Spleen (tissue), 11 donors: Measurements from ENCODE around the gene VRTN. TPM values are rescaled to one million over a fixed set of nuclear protein-coding genes. Genes with fewer than 3 reads are reported as not detected.

Experiments
- DNase-seq: peaks from one replicate; pipeline ENCODE4 v3.0.0-alpha.2; 2020
- H3K27ac ChIP-seq, 8 donors: fragments of 200-600 bp; sonication (generic) in 7 of 8; 1 replicate in 4 of 8; 2 replicates in 4 of 8; pipeline versions ENCODE4 v1.5.0 to v1.8.0; 2016 to 2021; ENCODE audit warnings: inconsistent platforms in 4 of 8, mild to moderate bottlenecking in 4 of 8, moderate library complexity in 1 of 8
- H3K27me3 ChIP-seq, 7 donors: fragments of 200-600 bp; sonication (generic) in 6 of 7; replicated peaks in 1 of 7; 1 replicate in 4 of 7; 2 replicates in 3 of 7; pipeline versions ENCODE4 v1.5.0 to v1.8.0; 2016 to 2021; ENCODE audit warnings: inconsistent platforms in 3 of 7, mild to moderate bottlenecking in 1 of 7
- H3K36me3 ChIP-seq, 6 donors: fragments of 200-600 bp; sonication (generic) in 5 of 6; 1 replicate in 4 of 6; 2 replicates in 2 of 6; pipeline versions ENCODE4 v1.5.0 to v1.8.0; 2016 to 2021; ENCODE audit warnings: inconsistent platforms in 2 of 6
- H3K4me1 ChIP-seq, 6 donors: fragments of 200-600 bp; sonication (generic) in 5 of 6; 1 replicate in 3 of 6; 2 replicates in 3 of 6; pipeline versions ENCODE4 v1.5.0 to v1.8.0; 2016 to 2021; ENCODE audit warnings: inconsistent platforms in 3 of 6
- H3K4me3 ChIP-seq, 8 donors: fragments of 200-600 bp; sonication (generic) in 7 of 8; 1 replicate in 4 of 8; 2 replicates in 4 of 8; pipeline versions ENCODE4 v1.5.0 to v1.8.0; 2016 to 2021; ENCODE audit warnings: inconsistent platforms in 4 of 8, mild to moderate bottlenecking in 4 of 8, moderate library complexity in 2 of 8
- H3K9me3 ChIP-seq, 8 donors: fragments of 200-600 bp; sonication (generic) in 7 of 8; 1 replicate in 4 of 8; 2 replicates in 4 of 8; pipeline versions ENCODE4 v1.5.0 to v1.8.0; 2016 to 2021; ENCODE audit warnings: inconsistent platforms in 4 of 8
- POLR2A ChIP-seq, 3 donors: fragments of 450-650 bp; IDR thresholded peaks; one replicate each; pipeline ENCODE4 v1.5.1; 2017; ENCODE audit warnings: antibody characterized with exemption in 3 of 3, mild to moderate bottlenecking in 1 of 3
- POLR2AphosphoS5 ChIP-seq, 3 donors: sonication (generic); formaldehyde crosslinking; IDR thresholded peaks; one replicate each; pipeline ENCODE4 v1.5.1; 2017; ENCODE audit warnings: antibody characterized with exemption in 3 of 3
- WGBS, 5 donors: extraction: QIAGEN DNeasy Blood & Tissue Kit in 3 of 5; methylation state at CpG; one replicate each; pipeline versions ENCODE4 v1.1.5 to v1.1.7; 2013 to 2018; 5-methylcytosine and 5-hydroxymethylcytosine counted together
- intact Hi-C: fragments of 100-400 bp; cut with DNase I; formaldehyde crosslinking; loops from one replicate; pipeline ENCODE4 v1.15.0; 2023; ENCODE audit warnings: low total_unique reads
- polyA plus RNA-seq, 3 donors: library from polyadenylated mRNA; stranded (reverse); fragments of 200-250 nt; gene quantifications; one replicate each; pipeline ENCODE4 v1.2.1, GENCODE V29; 2013
- total RNA-seq, 7 donors: library from RNA; depleted of rRNA in 3 of 7; stranded (reverse); fragments of >200 nt in 3 of 7; fragmentation: NEBNext Ultra II Directional in 4 of 7; extraction: Animal tissue kit (Norgen Biotek cat#: 25700) in 4 of 7; gene quantifications; one replicate each; pipeline versions ENCODE4 v1.1.0 to v1.2.1, GENCODE V29; 2016 to 2021
- TF ChIP-seq, protein P1 (sequence below), 11 experiments: fragments of 200-600 bp in 7 of 11; fragments of 450-650 bp in 4 of 11; sonication (generic) in 4 of 11; IDR thresholded peaks in 8 of 11; conservative IDR thresholded peaks in 3 of 11; 1 replicate in 7 of 11; 2 replicates in 4 of 11; pipeline versions ENCODE4 v1.4.0 to v1.8.0; 2016 to 2021; ENCODE audit warnings: antibody characterized with exemption in 11 of 11, inconsistent platforms in 4 of 11, mild to moderate bottlenecking in 1 of 11
- donor health status: healthy with polysubstance abuse.
- donor health status: DM: no; HTN: no; CAD: no; lungs with moderate emphysema.
- donor health status: DM: no; HTN: no; CAD: no.
- donor health status: Bipolar disorder and iron deficiency.
- donor health status: healthy.
- donor health status: DM: no; HTN: no; CAD: no.
- donor health status: DM: yes; HTN: yes; CAD: no.

VRTN gene
- total and polyA plus RNA-seq, 10 donors, result 0.07 to 0.21 (median 0.10) TPM; not detected in 7

DNA sequence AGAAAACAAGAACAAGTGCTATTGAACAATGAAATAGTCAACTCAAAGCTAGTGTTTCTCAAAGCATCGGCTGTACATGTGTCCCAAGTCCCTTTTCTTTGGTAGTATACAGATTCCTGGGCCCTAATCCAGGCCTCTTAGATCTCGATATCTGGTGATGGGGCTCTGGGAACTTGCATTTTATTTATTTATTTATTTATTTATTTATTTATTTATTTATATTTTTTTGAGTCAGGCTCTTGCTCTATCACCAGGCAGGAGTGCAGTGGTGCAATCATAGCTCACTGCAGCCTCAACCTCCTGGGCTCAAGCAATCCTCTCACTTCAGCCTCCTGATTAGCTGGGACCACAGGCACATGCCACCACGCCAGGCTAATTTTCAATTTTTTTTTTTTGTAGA lies 60.6 kb downstream of the VRTN start:
- H3K27me3 ChIP-seq, result peaks cover 0 to 10% (median 0%) of the 10 kb centered on the region in 7 donors
- TF ChIP-seq POLR2AphosphoS5 (IDR thresholded peaks at IDR 0.05), result no peak
- TF ChIP-seq, protein P1, sequence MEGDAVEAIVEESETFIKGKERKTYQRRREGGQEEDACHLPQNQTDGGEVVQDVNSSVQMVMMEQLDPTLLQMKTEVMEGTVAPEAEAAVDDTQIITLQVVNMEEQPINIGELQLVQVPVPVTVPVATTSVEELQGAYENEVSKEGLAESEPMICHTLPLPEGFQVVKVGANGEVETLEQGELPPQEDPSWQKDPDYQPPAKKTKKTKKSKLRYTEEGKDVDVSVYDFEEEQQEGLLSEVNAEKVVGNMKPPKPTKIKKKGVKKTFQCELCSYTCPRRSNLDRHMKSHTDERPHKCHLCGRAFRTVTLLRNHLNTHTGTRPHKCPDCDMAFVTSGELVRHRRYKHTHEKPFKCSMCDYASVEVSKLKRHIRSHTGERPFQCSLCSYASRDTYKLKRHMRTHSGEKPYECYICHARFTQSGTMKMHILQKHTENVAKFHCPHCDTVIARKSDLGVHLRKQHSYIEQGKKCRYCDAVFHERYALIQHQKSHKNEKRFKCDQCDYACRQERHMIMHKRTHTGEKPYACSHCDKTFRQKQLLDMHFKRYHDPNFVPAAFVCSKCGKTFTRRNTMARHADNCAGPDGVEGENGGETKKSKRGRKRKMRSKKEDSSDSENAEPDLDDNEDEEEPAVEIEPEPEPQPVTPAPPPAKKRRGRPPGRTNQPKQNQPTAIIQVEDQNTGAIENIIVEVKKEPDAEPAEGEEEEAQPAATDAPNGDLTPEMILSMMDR (IDR thresholded peaks at IDR 0.05 in 8 of 11, conservative IDR thresholded peaks at IDR 0.05 in 3 of 11), result no peak
- no peak for TF ChIP-seq POLR2A (IDR thresholded peaks at IDR 0.05)
- WGBS, 5 donors, result 83 to 94% (median 89%) methylated on average over 3 of the region's 3 CpGs
- intact Hi-C loops, result no loop called here
- no peak for DNase-seq
- no peak overlapping the region for H3K27ac ChIP-seq
- H3K4me1 ChIP-seq, result peaks cover 0 to 5% (median 0%) of the 10 kb centered on the region in 6 donors
- H3K9me3 ChIP-seq, result no peaks in the 10 kb centered on the region
- H3K4me3 ChIP-seq, result no peak overlapping the region
- H3K36me3 ChIP-seq, result no peaks in the 10 kb centered on the region

DNA sequence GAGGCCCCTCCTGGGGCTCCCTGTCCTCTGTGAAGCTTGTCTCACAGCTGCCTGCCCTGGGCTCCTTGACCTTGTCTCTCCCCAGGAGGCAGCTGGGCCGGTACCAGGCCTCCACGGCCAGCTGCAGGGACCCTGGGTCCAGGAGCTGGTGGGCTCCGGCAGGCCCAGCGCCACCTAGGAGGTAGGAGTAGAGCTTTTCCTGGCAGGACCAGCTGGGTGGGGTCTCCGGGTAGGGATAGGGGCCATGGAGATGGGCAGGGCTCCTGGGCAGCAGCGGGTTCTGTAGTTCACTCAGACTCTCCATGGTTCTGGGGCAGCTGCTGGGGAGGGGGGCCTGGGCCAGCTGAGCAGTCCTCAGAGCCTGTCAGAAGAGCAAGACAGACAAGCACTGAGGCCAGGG lies 61.2 kb downstream of the VRTN start:
- Histone ChIP-seq H3K27me3 (peaks cover 0 to 10% (median 0%) of the 10 kb centered on the region in 7 donors), H3K36me3 (no peaks in the 10 kb centered on the region), H3K4me1 (peaks cover 0 to 5% (median 0%) of the 10 kb centered on the region in 6 donors), H3K4me3 (no peak overlapping the region), H3K9me3 (no peaks in the 10 kb centered on the region), H3K27ac (no peak overlapping the region)
- WGBS, 5 donors, result 77 to 97% (median 82%) methylated on average over 3 to 6 of the region's 6 CpGs
- TF ChIP-seq POLR2AphosphoS5 (IDR thresholded peaks at IDR 0.05) (no peak), POLR2A (IDR thresholded peaks at IDR 0.05) (no peak)
- TF ChIP-seq, protein P1 (IDR thresholded peaks at IDR 0.05 in 8 of 11, conservative IDR thresholded peaks at IDR 0.05 in 3 of 11), result no peak
- intact Hi-C loops, result no loop called here
- no peak for DNase-seq

Other genes starting within 250 kb of the VRTN start
- gene VSX2, start 109.0 kb upstream of the VRTN start, total RNA-seq, result not detected
- gene VSX2, start 109.0 kb upstream of the VRTN start, polyA plus RNA-seq, result not detected
- gene ABCD4, start 45.5 kb upstream of the VRTN start, total RNA-seq, result 10 to 100 TPM; 66.9 to 99.4 (median 76.3) TPM
- 10 to 100 TPM; 37.2 to 62.5 (median 61.8) TPM for gene ABCD4, start 45.5 kb upstream of the VRTN start, polyA plus RNA-seq
- gene SYNDIG1L, start 77.7 kb downstream of the VRTN start, total RNA-seq, result under 1 TPM in 6 of 7 donors, not detected in 1; 0.18 to 0.52 (median 0.25) TPM
- gene SYNDIG1L, start 77.7 kb downstream of the VRTN start, polyA plus RNA-seq, result under 1 TPM; 0.03 to 0.14 (median 0.13) TPM
- gene NPC2, start 144.8 kb downstream of the VRTN start, total RNA-seq, result 100 to 1,000 TPM; 191 to 956 (median 322) TPM
- 100 to 1,000 TPM; 202 to 299 (median 221) TPM for gene NPC2, start 144.8 kb downstream of the VRTN start, polyA plus RNA-seq
- gene ISCA2, start 145.3 kb downstream of the VRTN start, total RNA-seq, result 10 to 100 TPM; 11.7 to 24.7 (median 19.0) TPM
- gene ISCA2, start 145.3 kb downstream of the VRTN start, polyA plus RNA-seq, result 10 to 100 TPM; 25.8 to 28.9 (median 26.0) TPM